CD4-positive, alpha-beta T cell treated with Interferon alpha-2 for 1 hour (primary cell): ENCODE data around the gene GPN2.
"Not testable (repeated sequence)": the region's sequence is repeated elsewhere in the genome, so short reads cannot be mapped to it uniquely, and the experiment has no call there.

Experiments
- DNase-seq, 2 donors: peaks; one replicate each; pipeline ENCODE4 v3.0.0-alpha.2; 2020 to 2022

GPN2 gene

DNA sequence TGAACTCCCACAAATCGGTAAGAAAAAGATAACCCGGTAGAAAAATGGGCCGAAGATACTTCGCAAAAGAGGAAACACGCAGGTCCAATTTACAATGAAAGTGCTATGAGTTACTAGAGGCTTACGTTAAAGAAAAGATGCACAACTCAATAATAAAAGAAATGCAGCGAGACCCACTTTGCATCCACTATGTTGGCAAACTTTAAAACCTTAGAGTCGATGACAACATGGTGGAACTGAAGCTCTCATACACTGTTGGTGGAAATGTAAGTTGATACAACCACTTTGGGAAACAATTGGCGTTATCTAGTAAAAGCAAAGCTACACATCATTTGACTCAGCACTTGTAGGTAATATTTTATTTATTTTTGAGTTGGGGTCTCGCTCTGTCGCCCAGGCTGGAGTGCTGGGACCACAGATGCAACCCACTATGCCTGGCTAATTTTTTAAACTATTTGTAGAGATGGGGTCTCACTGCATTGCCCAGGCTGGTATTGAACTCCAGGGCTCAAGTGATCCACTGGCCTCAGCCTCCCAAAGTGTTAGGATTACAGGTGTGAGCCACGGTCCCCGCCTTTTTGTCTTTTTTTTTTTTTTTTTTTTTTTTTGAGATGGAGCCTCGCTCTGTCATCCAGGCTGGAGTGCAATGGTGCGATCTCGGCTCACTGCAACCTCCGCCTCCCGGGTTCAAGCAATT lies 10.9 kb upstream of the GPN2 start:
- no peak for DNase-seq

DNA sequence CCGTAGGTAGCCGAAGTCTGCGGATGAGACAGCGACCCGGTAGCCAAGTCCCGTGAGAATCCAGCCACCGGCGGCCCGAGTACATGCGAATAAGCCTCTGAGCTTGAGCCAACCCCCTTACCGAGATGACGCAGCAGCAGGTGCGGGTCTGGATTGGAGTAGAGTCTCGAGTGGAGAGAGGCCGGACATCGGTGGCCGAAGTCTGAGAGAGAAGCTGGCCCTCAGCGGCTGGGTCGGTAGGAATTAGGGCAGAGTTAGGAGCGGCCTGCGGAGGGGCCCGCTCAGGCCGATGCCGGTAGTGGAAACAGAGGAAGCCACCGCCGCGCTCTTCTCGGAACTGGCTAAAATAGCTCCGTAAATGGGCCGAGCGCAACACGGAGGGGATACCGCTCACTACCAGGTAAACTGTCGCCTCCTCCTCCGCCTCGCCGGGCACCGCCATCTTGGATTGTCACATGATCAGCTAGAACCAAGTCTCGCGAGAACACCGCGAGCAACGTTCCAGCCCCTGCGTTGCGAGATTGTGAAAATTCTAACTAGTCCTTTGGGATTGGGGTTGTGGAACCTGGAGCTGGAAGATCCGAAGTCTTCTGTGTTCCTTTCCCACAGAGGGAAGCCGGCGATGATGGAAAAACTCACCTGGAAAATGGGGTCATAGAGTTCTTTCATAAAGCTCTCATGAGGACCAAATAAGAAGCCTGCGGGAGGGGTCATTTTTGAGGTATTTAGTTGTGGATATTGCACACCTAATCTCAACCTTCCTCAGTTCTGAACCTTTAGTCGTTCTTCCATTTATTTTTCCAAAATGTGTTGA lies 10.1 kb upstream of the GPN2 start, which contains the start of gene GPATCH3:
GPATCH3 (minus strand) TSS at position 467 of the 814 bp plus-strand sequence; CDS start at position 442, 25 bp downstream.
- DNase-seq: peak; percentile 88 to 92

DNA sequence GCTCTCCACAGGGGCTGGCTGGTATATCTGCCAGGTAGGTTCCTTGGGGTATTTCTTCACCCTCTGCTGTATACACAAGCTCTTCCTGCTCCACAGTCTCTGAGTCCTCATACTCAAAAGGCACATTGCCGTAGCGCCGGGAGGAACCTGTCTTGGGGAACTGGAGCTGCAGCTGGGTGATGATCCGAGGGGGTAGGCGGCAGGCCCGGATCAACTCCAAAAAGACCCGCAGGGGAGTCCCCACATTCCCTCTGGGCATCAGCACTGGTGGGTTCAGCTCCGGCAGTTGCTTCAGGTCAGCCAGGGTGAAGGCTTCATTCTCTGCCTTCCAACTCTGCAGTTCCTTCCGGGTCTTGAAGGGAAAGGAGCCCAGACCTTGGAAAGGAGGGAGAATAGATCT lies 7.3 kb upstream of the GPN2 start:
- no peak for DNase-seq

DNA sequence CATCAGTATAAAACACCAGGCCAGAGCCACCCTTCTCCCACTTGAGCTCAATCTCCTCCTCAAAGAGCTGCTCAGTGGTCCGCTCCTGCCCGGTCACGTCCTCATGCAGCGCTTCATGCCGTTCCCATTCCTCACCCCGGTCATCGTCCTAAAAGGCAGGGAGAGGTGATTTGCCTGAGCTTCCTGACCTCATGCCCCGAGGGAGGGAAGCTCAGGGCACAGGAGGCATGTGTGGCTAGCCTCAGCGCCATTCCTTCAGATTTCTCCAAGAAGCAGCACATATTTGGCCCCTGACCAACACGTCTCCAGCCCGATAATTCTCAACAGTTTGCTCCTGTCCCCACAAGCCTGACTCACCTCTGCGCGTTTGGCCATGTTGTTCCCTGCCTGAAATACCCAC lies 4.2 kb upstream of the GPN2 start:
- no peak for DNase-seq

DNA sequence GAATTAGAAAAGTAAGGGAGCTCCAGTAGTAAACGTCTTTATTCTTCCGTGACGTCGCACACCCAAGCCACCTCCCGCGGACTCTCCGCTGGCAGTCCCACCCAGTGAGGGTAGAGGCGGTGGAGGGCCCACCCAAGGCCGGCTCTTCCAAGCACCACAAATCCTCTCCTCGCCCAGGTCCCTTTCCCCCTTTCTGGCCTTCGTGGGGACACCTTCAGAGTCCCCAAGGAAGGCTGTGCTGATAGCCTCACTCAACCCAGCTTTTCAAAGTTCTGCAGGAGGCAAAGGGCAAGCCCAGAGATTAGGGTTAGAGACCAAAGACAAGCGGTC lies 349 bp upstream of the GPN2 start:
- no peak for DNase-seq

DNA sequence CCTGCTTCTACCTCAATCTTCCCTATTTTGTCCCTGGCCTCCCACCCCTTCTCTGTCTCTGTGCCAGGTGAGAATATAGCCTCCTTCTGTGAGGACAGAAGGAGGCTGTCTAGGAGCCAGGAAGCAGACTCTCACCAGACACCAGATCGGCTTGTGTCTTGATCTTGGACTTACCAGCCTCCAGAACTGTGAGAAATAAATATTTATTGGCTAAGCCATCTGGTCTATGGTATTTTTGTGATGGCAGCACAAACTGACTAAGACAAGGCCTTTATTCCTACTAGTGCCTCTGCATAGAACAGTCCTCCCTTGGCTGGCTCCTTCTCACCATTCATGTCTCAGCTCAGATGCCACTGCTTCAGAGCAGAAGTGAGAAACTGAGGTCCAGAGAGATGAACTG lies 1.9 kb downstream of the GPN2 start:
- DNase-seq: no peak

DNA sequence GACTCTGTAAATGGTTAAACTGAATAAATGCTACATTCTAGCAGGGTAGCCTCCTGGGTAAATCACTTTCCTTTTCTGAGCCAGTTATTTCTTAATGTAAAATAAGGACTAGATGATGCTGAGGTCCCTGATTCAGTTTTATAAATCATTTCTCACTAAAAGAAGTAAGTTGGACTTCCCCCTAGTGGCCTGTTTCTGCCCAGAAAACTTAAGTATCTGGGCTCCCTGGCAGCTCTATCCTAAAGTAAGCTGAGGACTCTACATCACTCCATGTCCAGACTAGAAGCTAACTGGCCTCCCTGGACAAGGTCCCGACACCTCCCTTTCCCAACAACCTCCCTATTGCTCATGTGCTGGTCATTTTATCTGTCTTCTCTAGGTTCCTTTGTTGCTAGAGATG lies 3.0 kb downstream of the GPN2 start:
- DNase-seq: peak in 1 of 2 donors; percentile 49

DNA sequence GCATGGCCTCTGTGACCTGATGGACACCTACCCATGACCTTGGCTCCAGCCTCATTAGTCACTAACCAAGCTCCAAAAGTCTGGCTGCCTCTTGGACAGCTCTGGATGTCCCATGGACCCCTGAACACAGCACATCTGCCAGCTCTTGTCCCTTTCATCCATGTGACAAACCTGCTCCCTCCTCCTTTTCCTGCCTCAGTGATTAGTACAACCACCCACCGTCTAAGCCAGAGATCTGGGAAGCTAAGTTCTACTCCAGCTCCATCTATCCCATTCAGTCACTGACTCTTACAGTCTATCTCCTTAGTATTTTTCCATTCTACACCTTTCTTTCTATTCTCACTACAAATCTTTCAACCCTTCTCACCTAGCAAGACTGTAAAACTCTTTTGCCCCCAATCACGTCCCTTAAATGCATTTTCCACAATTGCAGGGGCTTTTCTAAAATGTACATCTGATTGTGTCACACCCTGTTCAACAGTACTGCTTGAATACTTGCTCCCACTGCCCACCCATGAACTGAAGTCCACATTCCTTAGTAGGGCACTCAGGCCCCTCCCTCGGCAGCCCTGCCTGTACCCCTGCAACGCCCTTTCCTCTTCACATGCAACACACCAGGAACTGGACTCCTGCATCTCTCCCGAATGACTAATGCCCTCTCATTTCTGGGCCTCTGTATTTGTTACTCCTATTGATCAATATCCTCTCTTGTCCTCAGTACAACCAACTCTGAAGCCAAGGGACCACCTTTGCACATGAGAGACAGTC lies 7.2 kb downstream of the GPN2 start:
- DNase-seq: no peak

DNA sequence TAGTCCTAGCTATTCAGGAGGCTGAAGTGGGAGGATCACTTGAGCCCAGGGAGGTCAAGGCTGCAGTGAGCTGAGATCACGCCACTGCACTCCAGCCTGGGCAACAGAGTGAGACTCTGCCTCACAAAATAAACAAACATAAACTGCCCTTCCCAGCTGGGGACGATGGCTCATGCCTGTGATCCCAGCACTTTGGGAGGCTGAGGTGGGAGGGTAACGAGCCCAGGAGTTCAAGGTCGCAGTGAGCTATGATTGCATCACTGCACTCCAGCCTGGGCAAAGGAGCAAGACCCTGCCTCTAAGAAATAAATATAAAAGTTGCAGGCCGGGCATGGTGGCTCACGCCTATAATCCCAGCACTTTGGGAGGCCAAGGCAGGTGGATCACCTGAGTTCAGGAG lies 8.5 kb downstream of the GPN2 start:
- not testable (repeated sequence) for DNase-seq

DNA sequence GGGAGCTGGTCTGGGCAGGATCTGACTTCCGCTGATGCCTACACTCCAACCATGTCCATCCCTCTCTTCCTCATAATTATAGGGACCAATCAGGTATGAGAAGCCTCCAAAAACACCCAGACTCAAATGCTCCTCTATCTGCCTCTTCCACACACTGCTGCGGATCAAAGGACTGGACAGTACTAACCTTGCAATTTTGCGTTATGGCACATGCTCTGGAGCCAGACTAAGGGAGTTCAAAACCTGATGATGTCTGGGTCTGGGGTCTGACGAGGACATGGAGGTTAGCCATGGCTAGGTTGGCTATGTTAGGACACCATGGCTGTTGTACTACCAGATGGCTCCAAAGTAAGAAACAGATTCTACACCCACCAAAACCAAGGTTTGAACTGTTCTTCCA lies 10.3 kb downstream of the GPN2 start:
- DNase-seq: no peak

DNA sequence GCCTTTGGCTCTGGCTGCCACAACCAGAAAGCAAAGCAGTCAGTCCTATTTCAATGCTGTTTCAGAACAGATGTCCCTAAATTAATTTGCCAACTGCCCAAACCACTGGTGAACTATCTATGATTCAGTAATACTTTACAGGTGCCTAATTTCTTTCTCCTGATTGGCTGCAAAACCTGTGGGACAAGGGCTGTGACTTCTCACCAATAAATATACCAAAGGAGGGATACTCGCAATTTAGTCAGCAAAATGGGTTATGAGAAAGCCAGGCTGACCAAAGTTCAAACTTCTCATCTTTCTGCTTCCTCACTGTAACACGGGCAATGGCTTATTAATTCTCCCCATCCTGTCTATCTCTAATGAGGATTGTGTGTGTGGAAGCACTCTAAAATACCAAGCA lies 12.8 kb downstream of the GPN2 start:
- no peak for DNase-seq

DNA sequence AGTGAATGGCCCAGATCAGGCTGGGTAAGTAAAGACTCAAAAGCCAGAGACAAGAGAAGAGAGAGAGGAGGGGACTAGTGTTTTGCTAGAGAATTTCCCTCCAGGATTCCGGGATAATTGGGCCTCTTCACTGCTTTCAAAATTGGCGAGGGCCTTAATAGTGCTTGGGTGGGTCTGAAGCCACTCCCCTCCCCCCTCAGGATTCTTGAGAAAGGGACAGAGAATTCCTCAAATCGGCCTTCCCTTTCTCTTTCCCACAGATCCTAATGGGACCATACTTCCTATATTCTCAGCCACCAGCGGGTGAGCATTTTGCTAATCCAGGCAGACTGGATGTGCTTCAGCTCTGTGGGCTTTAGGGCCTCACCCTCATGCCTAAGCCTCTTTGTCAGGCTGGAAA lies 15.2 kb downstream of the GPN2 start:
- DNase-seq: no peak

DNA sequence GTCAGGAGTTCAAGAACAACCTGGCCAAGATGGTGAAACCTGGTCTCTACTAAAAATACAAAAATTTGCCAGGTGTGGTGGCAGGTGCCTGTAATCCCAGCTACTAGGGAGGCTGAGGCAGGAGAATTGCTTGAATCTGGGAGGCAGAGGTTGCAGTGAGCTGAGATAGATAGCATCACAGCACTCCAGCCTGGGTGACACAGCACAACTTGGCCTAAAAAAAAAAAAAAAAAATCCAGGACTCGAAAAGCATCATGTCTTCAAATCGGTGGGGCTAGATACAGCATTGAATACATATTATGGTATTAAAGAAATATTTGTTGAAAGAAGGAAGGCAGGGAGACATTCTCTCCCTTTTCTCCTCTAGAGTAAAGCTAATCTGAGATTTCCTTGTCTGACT lies 17.0 kb downstream of the GPN2 start:
- DNase-seq: not testable (repeated sequence)

DNA sequence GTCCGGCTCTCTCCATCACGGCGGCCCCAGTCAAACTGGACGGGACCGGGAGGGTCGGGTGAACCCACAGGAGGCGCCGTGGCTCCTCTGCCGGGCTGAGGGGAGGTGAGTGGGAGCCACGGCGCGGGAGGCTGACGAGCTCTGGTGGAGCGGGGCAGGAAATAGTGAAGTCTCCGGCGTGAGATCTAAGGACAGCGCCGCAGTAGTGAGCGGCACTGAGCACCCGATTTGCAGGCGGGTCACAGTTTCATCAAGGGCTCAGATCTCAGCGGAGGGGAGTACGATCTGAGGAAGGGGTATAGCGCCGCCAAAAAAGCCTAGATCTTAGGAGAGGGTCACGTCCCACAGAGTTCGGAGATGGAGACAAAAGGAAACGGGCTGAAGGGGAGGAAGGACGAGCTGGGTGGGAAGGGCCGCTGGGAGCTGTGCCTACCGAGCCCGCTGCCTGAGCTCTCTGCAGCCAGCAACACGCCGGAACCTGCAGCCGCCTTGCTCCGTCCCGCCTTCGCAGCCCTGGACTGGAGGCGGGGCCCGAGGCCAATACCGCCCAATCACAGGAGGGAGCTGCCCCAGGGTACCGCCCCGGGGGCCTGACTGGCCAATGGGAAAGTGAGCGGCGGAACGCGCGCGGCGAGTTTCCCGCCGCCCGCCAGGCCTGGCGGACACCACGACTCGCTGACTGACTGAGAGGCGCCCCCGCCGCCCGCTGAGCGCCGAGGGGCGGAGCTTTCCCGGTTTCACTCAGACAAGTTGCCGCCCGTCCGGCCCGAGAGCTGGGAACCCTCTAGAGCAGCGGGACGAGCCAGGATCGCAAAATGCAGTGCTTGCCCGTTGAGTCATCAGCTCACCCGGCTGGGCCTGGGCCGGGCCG lies 25.2 kb downstream of the GPN2 start:
- DNase-seq: peak; percentile 93 to 97

DNA sequence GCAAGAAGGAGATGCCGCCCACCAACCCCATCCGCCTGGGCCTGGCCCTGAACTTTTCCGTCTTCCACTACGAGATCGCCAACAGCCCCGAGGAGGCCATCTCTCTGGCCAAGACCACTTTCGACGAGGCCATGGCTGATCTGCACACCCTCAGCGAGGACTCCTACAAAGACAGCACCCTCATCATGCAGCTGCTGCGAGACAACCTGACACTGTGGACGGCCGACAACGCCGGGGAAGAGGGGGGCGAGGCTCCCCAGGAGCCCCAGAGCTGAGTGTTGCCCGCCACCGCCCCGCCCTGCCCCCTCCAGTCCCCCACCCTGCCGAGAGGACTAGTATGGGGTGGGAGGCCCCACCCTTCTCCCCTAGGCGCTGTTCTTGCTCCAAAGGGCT lies 26.4 kb downstream of the GPN2 start:
- no peak for DNase-seq

DNA sequence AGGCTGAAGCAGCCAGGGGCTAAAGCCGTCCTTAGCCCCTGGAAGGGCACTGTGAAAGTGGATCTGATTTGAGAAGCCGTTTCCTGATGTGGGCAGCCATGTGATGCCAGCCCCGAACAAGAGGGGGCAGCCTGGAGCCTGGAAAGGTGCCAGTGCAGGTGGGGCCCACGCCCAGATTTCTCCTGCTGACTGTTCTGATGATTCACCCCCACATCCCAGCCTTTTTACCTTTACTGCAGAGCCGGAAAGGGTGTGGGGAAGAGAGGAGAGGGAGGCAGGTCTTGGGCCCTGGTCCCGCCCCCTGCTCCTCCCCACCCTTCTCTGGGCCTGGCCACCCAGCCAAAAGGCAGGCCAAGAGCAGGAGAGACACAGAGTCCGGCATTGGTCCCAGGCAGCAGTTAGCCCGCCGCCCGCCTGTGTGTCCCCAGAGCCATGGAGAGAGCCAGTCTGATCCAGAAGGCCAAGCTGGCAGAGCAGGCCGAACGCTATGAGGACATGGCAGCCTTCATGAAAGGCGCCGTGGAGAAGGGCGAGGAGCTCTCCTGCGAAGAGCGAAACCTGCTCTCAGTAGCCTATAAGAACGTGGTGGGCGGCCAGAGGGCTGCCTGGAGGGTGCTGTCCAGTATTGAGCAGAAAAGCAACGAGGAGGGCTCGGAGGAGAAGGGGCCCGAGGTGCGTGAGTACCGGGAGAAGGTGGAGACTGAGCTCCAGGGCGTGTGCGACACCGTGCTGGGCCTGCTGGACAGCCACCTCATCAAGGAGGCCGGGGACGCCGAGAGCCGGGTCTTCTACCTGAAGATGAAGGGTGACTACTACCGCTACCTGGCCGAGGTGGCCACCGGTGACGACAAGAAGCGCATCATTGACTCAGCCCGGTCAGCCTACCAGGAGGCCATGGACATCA lies 27.1 kb downstream of the GPN2 start, which contains the start of gene SFN:
SFN (plus strand) TSS at position 369 of the 904 bp plus-strand sequence; CDS start at position 433, 64 bp downstream.
- DNase-seq: peak in 1 of 2 donors; percentile 53

DNA sequence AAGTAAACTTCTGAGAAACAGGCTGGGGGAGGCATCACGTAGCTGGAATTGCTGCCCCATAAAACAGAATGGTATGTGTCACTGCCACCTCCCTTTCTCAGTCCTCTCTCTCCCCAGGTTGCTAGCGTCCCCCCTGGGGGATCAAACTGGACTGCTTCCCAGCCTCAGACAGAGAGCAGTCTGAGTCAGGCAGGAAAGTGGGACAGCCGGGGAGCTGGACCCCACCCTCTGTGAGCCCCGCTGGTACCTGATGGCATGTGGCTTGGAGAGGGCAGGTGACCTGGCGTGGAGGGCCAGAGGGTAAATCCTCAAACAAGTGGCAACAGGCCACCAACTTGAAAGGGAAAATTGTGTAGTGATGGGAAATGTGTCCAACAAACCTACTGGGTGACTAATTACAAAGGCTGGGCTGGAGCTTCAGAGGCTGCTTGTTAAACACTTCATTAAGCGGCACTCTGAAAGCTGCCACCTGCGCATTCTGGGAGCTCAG lies 28.1 kb downstream of the GPN2 start:
- DNase-seq: no peak

DNA sequence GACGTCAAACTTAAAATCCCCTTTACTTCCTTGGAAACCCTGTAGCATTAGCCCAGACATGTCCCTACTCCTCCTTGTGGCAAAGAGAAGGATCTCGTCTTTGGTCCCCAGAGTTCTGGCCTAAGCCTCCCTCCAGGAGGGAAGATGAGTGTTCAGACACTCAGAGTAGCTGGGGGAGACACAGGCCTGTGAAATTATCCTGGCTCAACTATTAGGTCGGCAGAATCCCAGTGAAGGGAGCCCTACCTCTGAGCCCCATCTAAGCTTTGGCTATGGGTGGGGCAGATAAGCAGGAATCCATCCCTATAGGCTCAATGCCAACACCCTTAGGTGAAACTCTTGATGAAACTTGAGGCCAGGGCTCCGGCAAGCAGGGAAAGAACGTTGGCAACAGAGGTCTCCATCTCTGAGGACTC lies 28.8 kb downstream of the GPN2 start:
- no peak for DNase-seq

DNA sequence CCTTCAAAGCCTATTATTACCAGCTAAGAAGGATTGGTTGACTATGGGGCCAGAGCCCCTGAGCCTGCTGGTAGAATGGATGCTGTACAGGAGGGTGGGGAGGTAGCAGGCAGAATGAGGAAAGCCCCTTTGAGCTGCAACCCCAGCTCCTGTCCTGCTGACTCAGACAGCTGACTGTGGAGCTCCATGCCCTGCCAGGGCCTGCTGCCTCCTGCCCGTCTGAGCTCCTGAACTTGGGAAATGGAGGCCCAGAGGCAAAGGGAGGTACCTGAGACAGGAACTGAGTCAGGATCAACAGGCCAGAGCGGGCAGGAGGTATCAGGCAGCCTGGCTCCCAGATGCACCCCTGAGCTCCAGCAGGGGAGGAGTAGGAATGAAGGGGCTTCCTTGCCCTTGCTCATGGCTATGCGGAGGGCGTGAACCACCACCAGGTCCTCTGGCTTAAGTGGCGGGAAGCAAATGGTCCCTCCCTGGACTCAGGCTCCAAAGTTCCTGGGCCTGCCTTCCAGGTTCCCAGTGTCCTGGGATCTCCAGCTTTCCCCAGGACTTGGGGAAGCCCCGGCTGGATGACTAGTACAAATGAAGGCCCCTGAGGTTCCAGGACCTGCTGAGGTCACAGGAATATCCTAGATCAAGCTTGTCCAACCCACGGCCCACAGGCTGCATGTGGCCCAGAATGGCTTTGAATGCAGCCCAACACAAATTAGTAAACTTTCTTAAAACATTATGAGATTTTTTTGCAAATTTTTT lies 31.0 kb downstream of the GPN2 start:
- DNase-seq: no peak

DNA sequence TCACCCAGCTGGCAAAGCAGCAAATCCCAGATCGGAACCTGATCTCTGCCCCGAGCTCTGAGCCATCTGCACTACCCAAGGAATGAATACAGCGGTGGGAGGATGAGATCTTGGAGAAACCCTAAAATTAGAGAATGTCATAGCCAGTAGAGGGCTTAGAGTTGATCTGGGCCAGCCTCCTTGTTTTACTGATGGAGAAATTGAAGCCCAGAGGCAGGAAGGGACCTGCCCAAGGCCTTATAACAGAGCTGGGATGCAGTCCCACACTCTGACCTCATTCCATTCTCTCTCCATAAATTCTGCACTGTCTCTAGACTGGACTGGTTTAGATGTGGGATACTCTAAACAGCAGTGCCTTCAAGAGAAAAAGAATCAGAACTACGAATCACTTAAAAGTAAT lies 31.9 kb downstream of the GPN2 start:
- DNase-seq: no peak
